ENCODE measurements around the gene SIGMAR1.

DNA sequence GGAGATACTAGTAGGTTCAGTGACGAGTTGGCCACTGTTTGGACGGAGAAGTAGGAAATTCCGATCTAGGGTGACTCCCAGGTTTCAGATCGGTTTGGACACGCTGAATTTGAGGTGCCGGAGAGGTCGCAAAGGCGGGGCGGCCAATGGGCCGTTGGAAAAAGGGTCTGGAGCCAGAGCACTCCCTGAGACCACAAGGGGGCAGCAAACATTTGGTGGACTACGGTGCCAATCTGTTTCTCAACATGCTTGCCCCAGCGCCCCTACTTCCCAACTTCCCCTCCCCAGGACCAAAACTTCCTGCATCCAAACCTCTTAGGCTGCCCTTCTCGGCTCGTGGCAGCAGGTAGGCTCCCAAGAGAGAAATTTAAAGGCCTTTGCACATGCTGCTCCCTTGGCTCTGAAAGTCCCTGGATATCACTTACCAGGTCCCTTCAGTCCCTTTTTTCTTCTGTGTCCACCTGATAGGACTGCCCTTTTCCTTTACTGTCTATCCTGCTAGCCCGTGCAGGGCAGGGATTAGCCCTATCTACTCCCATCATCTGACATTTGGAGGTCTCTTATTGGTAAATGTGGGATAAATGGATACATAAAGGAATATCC is 24.7 kb downstream of the SIGMAR1 start:
- TF ChIP-seq POLR2A (IDR thresholded peaks at IDR 0.05): no peak
- TF ChIP-seq, protein P1, sequence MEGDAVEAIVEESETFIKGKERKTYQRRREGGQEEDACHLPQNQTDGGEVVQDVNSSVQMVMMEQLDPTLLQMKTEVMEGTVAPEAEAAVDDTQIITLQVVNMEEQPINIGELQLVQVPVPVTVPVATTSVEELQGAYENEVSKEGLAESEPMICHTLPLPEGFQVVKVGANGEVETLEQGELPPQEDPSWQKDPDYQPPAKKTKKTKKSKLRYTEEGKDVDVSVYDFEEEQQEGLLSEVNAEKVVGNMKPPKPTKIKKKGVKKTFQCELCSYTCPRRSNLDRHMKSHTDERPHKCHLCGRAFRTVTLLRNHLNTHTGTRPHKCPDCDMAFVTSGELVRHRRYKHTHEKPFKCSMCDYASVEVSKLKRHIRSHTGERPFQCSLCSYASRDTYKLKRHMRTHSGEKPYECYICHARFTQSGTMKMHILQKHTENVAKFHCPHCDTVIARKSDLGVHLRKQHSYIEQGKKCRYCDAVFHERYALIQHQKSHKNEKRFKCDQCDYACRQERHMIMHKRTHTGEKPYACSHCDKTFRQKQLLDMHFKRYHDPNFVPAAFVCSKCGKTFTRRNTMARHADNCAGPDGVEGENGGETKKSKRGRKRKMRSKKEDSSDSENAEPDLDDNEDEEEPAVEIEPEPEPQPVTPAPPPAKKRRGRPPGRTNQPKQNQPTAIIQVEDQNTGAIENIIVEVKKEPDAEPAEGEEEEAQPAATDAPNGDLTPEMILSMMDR (IDR thresholded peaks at IDR 0.05 in 8 of 11, conservative IDR thresholded peaks at IDR 0.05 in 3 of 11): peak; percentile 66 to 93 (median 86)

All from spleen (tissue), 7 donors.